Activated T-cell treated with anti-CD3 and anti-CD28 coated beads, Interleukin-2, amount 50 U/mL, for 48 hours (primary cell): ENCODE measurements around the gene S100A6.
A peak's percentile ranks its signal among the peaks of the same experiment; 100 is the strongest.
"Not testable (repeated sequence)": the region's sequence is repeated elsewhere in the genome, so short reads cannot be mapped to it uniquely, and the experiment has no call there.

ENCODE experiments used
- DNase-seq, 2 experiments: peaks; one replicate each; pipeline ENCODE4 v3.0.0-alpha.2; 2020

S100A6 gene

GRCh38 chr1:153563483-153563901 is 27.7 kb upstream of the S100A6 start:
- DNase-seq, result no peak

- not testable (repeated sequence) for DNase-seq
Observed at GRCh38 chr1:153562021-153562420, 26.2 kb upstream of the S100A6 start.

- no peak for DNase-seq
Observed at GRCh38 chr1:153561466-153561985, 25.7 kb upstream of the S100A6 start.

GRCh38 chr1:153560771-153561465 is 25.1 kb upstream of the S100A6 start:
- DNase-seq, result no peak

- DNase-seq, result no peak
Observed at GRCh38 chr1:153560241-153560640, 24.4 kb upstream of the S100A6 start.

GRCh38 chr1:153557877-153558276 is 22.1 kb upstream of the S100A6 start:
- no peak for DNase-seq

GRCh38 chr1:153556348-153556747 is 20.6 kb upstream of the S100A6 start:
- DNase-seq, result no peak

GRCh38 chr1:153553830-153554541 is 18.2 kb upstream of the S100A6 start:
- no peak for DNase-seq

- DNase-seq, result no peak
Observed at GRCh38 chr1:153553096-153553495, 17.3 kb upstream of the S100A6 start.

GRCh38 chr1:153552335-153552734 is 16.5 kb upstream of the S100A6 start:
- DNase-seq, result no peak

GRCh38 chr1:153550827-153551500 is 15.2 kb upstream of the S100A6 start:
- no peak for DNase-seq

GRCh38 chr1:153550398-153550758 is 14.6 kb upstream of the S100A6 start:
- DNase-seq, result no peak

- DNase-seq, result no peak
Observed at GRCh38 chr1:153549741-153550397, 14.1 kb upstream of the S100A6 start.

GRCh38 chr1:153548722-153549688 is 13.2 kb upstream of the S100A6 start, which contains the start of gene S100A3:
S100A3 (minus strand) TSS chr1:153549258; CDS start chr1:153548485, 773 bp downstream.
- DNase-seq, result no peak

GRCh38 chr1:153547560-153548551 is 12.1 kb upstream of the S100A6 start:
- no peak for DNase-seq

- no peak for DNase-seq
Observed at GRCh38 chr1:153546796-153547559, 11.2 kb upstream of the S100A6 start.

- DNase-seq, result no peak
Observed at GRCh38 chr1:153546371-153546770, 10.6 kb upstream of the S100A6 start.

GRCh38 chr1:153545067-153546055 is 9.6 kb upstream of the S100A6 start, which contains the start of gene S100A4:
S100A4 (minus strand) TSS chr1:153545806; CDS start chr1:153544794, 1,012 bp downstream.
- DNase-seq, result peak; percentile 97 to 98
